SK-N-SH (cell line): ENCODE results near the gene NIPAL4.
"Not testable (repeated sequence)": the region's sequence is repeated elsewhere in the genome, so short reads cannot be mapped to it uniquely, and the experiment has no call there.

Experiments
- CTCF ChIP-seq: fragments of 200-600 bp; sonication (generic); IDR thresholded peaks from 2 replicates; pipeline ENCODE4 v1.6.1; 2017; ENCODE audit warnings: antibody characterized with exemption, mild to moderate bottlenecking, moderate library complexity
- EP300 ChIP-seq, 2 experiments: IDR thresholded peaks; 2 replicates each; pipeline versions ENCODE4 v1.4.0 to v1.6.1; 2012; ENCODE audit warnings: borderline replicate concordance in 1 of 2, low read depth in 1 of 2, low read length in 1 of 2
- EZH2phosphoT487 ChIP-seq: fragments of 200-600 bp; sonication (generic); IDR thresholded peaks from 2 replicates; pipeline ENCODE4 v1.6.1; 2017; ENCODE audit warnings: low read depth, mixed run types, mild to moderate bottlenecking, antibody characterized with exemption, moderate library complexity, borderline replicate concordance
- GABPA ChIP-seq: IDR thresholded peaks from 2 replicates; pipeline ENCODE4 v1.4.0; 2012; ENCODE audit warnings: low read depth, mild to moderate bottlenecking
- MAX ChIP-seq: IDR thresholded peaks from 2 replicates; pipeline ENCODE4 v1.4.0; 2012; ENCODE audit warnings: low read depth
- POLR2AphosphoS5 ChIP-seq: IDR thresholded peaks from 2 replicates; pipeline ENCODE4 v1.6.1; 2012; ENCODE audit warnings: low read depth, low read length
- SMC3 ChIP-seq: IDR thresholded peaks from 2 replicates; pipeline ENCODE4 v1.6.1; 2012; ENCODE audit warnings: low read depth, low read length, improper control_type of control experiment
- USF1 ChIP-seq: IDR thresholded peaks from 2 replicates; pipeline ENCODE4 v1.4.0; 2012; ENCODE audit warnings: low read depth, borderline replicate concordance
- USF2 ChIP-seq: fragments of 150-350 bp; IDR thresholded peaks from 2 replicates; pipeline ENCODE4 v1.6.1; 2017; ENCODE audit warnings: antibody characterized with exemption, low read length, low read depth, borderline replicate concordance

- TF ChIP-seq USF1; EZH2phosphoT487; USF2; CTCF; EP300 (IDR thresholded peaks at IDR 0.05; ENCODE audit: borderline replicate concordance in 1 of 2, low read depth in 1 of 2, low read length in 1 of 2); POLR2AphosphoS5; MAX; GABPA; SMC3: not testable (repeated sequence)
These were observed 22.7 kb downstream of the NIPAL4 start for GRCh38 chr5:157482702-157483101.
